ENCODE results near the gene PLCL2.

Gene PLCL2

DNA sequence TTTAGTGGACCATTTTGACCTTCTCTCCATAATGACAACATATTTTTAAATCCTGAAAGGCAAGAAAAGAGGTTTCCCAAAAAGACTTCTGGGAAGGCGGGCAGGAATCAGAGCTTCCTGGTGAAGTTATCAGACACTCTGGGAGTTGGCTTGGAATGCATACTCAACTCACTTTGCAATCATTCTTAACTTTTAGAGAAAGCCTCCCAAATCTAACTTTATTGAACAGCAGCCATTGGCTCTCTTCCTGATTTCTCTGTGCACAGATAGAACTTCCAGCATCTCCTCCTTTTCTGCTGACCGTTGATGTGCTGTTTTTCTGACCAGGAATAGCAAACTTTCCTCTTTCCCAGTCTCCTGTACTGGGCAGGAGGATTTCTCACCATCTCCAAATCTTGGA is 44.6 kb downstream of the PLCL2 start:
- Histone ChIP-seq H3K36me3 (ENCODE audit: control insufficient read depth in 1 of 2, insufficient read depth in 2 of 2, low read length in 2 of 2) (no peaks in the 10 kb centered on the region), H3K9ac (ENCODE audit: low read depth in 1 of 2, low read length in 2 of 2) (no peak overlapping the region), H3K9me3 (ENCODE audit: control insufficient read depth in 1 of 2, low read length in 2 of 2) (no peaks in the 10 kb centered on the region), H3K4me3 (ENCODE audit: low read depth in 1 of 2, low read length in 2 of 2) (no peak overlapping the region), H3K27me3 (ENCODE audit: control insufficient read depth in 1 of 2, insufficient read depth in 2 of 2, low read length in 2 of 2) (no peaks in the 10 kb centered on the region), H3K4me1 (ENCODE audit: control insufficient read depth in 1 of 2, insufficient read depth in 2 of 2, low read length in 2 of 2) (peaks cover 0 to 7% of the 10 kb centered on the region in 2 donors), H3K27ac (ENCODE audit: low read depth, low read length) (no peak overlapping the region)

DNA sequence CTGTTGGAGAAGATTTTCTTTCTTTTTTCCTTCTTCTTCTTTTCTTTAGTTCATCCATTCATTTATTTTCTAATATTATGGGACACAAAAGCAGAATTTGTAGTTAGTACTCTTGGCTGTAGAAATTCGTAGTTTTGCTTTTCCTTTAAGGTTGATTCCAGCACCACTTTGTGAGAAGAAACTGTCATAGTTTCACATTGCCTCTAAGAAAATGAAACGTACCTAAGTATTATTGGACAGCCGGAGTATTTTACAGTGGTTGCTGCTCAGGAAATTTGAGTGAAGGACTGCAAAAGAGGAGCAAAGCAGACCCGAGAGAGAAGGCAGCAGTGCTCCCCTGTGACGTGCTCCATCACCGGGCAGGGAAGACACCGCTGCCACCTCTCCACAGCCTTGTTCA is 48.1 kb downstream of the PLCL2 start:
- peaks cover 0 to 7% of the 10 kb centered on the region in 2 donors for H3K4me1 ChIP-seq (ENCODE audit: control insufficient read depth in 1 of 2, insufficient read depth in 2 of 2, low read length in 2 of 2)
- H3K27ac ChIP-seq (ENCODE audit: low read depth, low read length), result no peak overlapping the region
- H3K9ac ChIP-seq (ENCODE audit: low read depth in 1 of 2, low read length in 2 of 2), result no peak overlapping the region
- H3K36me3 ChIP-seq (ENCODE audit: control insufficient read depth in 1 of 2, insufficient read depth in 2 of 2, low read length in 2 of 2), result no peaks in the 10 kb centered on the region
- H3K9me3 ChIP-seq (ENCODE audit: control insufficient read depth in 1 of 2, low read length in 2 of 2), result no peaks in the 10 kb centered on the region
- no peak overlapping the region for H3K4me3 ChIP-seq (ENCODE audit: low read depth in 1 of 2, low read length in 2 of 2)
- no peaks in the 10 kb centered on the region for H3K27me3 ChIP-seq (ENCODE audit: control insufficient read depth in 1 of 2, insufficient read depth in 2 of 2, low read length in 2 of 2)

DNA sequence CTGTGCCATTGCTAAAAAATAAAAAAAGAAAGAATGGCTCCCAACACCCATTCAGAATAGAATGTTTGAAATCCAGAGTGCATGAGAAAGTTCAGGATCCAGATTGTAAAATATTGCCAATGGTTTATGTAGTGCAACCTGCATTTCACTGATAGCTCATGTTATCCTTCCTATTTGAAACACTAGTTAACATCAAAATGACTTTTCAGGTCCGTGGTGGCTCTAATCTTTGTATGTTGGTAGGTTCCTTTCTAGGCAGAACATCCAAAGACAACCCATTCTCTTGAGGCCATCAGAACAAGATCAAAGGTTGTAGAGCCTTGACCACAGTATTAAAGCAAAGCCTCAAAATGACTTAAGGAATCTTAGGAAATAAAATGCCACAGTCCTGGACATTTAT is 51.0 kb downstream of the PLCL2 start:
- Histone ChIP-seq H3K27me3 (ENCODE audit: control insufficient read depth in 1 of 2, insufficient read depth in 2 of 2, low read length in 2 of 2) (no peaks in the 10 kb centered on the region), H3K9ac (ENCODE audit: low read depth in 1 of 2, low read length in 2 of 2) (no peak overlapping the region), H3K4me1 (ENCODE audit: control insufficient read depth in 1 of 2, insufficient read depth in 2 of 2, low read length in 2 of 2) (peaks cover 0 to 5% of the 10 kb centered on the region in 2 donors), H3K36me3 (ENCODE audit: control insufficient read depth in 1 of 2, insufficient read depth in 2 of 2, low read length in 2 of 2) (no peaks in the 10 kb centered on the region), H3K4me3 (ENCODE audit: low read depth in 1 of 2, low read length in 2 of 2) (no peak overlapping the region), H3K27ac (ENCODE audit: low read depth, low read length) (no peak overlapping the region), H3K9me3 (ENCODE audit: control insufficient read depth in 1 of 2, low read length in 2 of 2) (no peaks in the 10 kb centered on the region)

DNA sequence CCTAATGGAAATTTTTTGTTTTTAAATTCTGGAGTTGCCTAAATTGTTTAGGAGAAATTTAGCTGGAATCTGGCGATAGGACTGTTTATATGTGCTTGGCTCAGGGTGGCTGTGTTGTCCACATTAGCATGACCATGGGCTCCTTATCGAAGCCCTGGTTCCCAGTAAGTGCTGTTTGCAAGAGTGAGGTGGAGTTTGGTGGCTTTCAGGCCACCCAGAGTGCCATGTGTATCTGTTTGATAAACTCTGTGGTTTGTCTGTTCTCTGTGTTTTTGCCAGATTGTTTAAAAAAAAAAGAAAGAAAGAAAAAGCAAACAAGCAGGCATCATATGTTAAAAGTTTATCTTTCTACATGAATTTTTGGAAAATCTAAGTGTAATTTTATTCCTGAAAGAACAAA is 51.5 kb downstream of the PLCL2 start:
- H3K27me3 ChIP-seq (ENCODE audit: control insufficient read depth in 1 of 2, insufficient read depth in 2 of 2, low read length in 2 of 2), result no peaks in the 10 kb centered on the region
- peaks cover 0 to 5% of the 10 kb centered on the region in 2 donors for H3K4me1 ChIP-seq (ENCODE audit: control insufficient read depth in 1 of 2, insufficient read depth in 2 of 2, low read length in 2 of 2)
- no peak overlapping the region for H3K27ac ChIP-seq (ENCODE audit: low read depth, low read length)
- no peak overlapping the region for H3K4me3 ChIP-seq (ENCODE audit: low read depth in 1 of 2, low read length in 2 of 2)
- H3K36me3 ChIP-seq (ENCODE audit: control insufficient read depth in 1 of 2, insufficient read depth in 2 of 2, low read length in 2 of 2), result no peaks in the 10 kb centered on the region
- H3K9ac ChIP-seq (ENCODE audit: low read depth in 1 of 2, low read length in 2 of 2), result no peak overlapping the region
- no peaks in the 10 kb centered on the region for H3K9me3 ChIP-seq (ENCODE audit: control insufficient read depth in 1 of 2, low read length in 2 of 2)

DNA sequence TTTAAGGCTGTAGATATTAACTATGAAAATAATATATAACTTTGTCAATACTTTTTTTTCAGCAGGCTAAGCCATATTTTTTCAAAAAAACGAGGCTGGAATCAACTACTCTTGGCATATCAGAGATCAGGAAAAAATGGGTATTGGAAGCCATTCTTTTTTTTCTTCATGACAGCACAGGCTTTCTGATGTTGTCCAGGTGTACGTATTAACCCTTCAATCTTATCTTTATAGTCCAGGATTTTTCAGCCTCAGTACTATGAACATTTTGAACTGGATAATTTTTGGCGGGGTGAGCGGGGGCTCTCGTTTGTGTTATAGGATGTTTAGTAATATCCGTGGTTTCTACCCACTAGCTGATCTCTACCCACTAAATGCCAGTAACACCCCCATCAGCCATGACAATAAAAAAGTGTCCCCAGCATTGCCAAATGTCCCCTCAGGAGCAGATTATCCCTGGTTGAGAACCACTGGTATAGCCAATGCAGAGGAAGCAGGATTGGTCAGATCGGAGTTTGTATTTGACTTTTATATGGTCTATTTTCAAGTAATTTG is 52.0 kb downstream of the PLCL2 start:
- peaks cover 0 to 5% of the 10 kb centered on the region in 2 donors for H3K4me1 ChIP-seq (ENCODE audit: control insufficient read depth in 1 of 2, insufficient read depth in 2 of 2, low read length in 2 of 2)
- H3K36me3 ChIP-seq (ENCODE audit: control insufficient read depth in 1 of 2, insufficient read depth in 2 of 2, low read length in 2 of 2), result no peaks in the 10 kb centered on the region
- no peak overlapping the region for H3K27ac ChIP-seq (ENCODE audit: low read depth, low read length)
- H3K9me3 ChIP-seq (ENCODE audit: control insufficient read depth in 1 of 2, low read length in 2 of 2), result no peaks in the 10 kb centered on the region
- H3K4me3 ChIP-seq (ENCODE audit: low read depth in 1 of 2, low read length in 2 of 2), result no peak overlapping the region
- no peak overlapping the region for H3K9ac ChIP-seq (ENCODE audit: low read depth in 1 of 2, low read length in 2 of 2)
- no peaks in the 10 kb centered on the region for H3K27me3 ChIP-seq (ENCODE audit: control insufficient read depth in 1 of 2, insufficient read depth in 2 of 2, low read length in 2 of 2)

DNA sequence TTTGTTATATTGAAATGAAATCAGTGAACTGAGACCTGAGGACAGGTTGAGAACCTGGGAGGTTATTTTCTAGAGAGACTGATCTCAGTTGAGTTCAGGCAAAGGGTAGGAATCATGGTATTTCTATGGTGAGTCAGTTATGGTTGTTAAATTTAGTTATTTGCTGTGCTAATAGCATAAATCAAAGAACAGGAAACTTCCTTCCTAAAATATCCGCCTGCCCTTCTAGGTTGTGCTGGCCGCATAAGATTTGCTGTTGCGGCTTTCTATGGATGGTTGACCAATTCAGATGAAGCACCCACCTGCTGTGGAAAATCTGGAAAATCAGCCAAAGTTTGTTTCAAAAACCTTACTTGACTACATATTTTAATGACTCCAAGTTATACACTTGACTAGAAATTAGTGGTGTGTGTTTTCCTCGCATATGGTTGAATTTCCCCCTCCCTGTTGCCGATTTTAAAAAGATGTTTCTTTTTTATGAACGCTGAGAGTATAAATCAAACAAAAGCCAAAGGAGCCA is 52.6 kb downstream of the PLCL2 start:
- H3K27ac ChIP-seq (ENCODE audit: low read depth, low read length), result no peak overlapping the region
- no peaks in the 10 kb centered on the region for H3K36me3 ChIP-seq (ENCODE audit: control insufficient read depth in 1 of 2, insufficient read depth in 2 of 2, low read length in 2 of 2)
- H3K9me3 ChIP-seq (ENCODE audit: control insufficient read depth in 1 of 2, low read length in 2 of 2), result no peaks in the 10 kb centered on the region
- peaks cover 0 to 5% of the 10 kb centered on the region in 2 donors for H3K4me1 ChIP-seq (ENCODE audit: control insufficient read depth in 1 of 2, insufficient read depth in 2 of 2, low read length in 2 of 2)
- no peaks in the 10 kb centered on the region for H3K27me3 ChIP-seq (ENCODE audit: control insufficient read depth in 1 of 2, insufficient read depth in 2 of 2, low read length in 2 of 2)
- H3K4me3 ChIP-seq (ENCODE audit: low read depth in 1 of 2, low read length in 2 of 2), result no peak overlapping the region
- no peak overlapping the region for H3K9ac ChIP-seq (ENCODE audit: low read depth in 1 of 2, low read length in 2 of 2)

DNA sequence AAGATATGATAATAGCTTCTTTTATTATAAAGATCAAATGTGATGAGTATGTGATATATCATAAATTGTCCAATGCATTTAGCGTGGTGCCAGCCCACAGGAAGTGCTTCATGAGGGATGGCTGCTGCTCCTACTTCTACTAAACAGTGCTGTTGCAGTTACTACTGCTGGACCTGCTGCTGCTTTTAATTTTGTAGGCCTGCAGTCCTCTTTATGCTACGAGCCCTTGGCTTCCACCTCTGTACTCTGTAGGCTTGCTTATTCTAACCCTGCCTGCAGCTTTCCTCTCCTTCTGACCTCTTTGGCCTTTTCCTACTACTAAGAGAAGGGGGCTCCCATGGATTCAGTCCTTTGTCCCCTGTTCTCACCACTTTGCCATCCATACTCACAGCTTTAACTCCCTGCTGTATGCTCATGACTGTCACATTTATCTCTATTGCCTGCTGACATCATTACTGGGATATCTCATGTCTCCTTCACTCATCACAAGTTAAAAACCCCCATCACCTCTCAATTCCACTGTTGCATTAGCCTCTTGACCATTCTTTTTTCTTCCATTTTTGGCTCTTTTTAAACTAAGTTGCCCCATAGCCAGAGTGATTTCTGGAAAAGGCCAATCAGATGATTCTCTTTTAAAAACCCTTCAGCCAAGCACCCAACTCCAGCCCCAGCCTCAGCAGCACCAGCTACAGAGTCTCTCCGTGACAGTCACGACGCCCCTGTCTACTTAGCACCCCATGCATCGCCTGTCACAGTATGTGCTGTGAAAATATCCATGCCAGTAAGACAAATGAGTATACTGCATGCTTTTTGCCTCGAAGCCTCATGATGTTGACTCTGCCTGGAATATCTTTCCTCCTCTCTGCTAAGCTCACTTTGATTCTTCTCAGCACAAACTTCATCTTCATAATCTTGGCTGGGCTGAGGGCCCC is 56.3 kb downstream of the PLCL2 start:
- Histone ChIP-seq H3K27ac (ENCODE audit: low read depth, low read length) (no peak overlapping the region), H3K9ac (ENCODE audit: low read depth in 1 of 2, low read length in 2 of 2) (no peak overlapping the region), H3K27me3 (ENCODE audit: control insufficient read depth in 1 of 2, insufficient read depth in 2 of 2, low read length in 2 of 2) (no peaks in the 10 kb centered on the region), H3K4me1 (ENCODE audit: control insufficient read depth in 1 of 2, insufficient read depth in 2 of 2, low read length in 2 of 2) (peaks cover 0 to 12% of the 10 kb centered on the region in 2 donors), H3K9me3 (ENCODE audit: control insufficient read depth in 1 of 2, low read length in 2 of 2) (no peaks in the 10 kb centered on the region), H3K36me3 (ENCODE audit: control insufficient read depth in 1 of 2, insufficient read depth in 2 of 2, low read length in 2 of 2) (no peaks in the 10 kb centered on the region), H3K4me3 (ENCODE audit: low read depth in 1 of 2, low read length in 2 of 2) (no peak overlapping the region)

DNA sequence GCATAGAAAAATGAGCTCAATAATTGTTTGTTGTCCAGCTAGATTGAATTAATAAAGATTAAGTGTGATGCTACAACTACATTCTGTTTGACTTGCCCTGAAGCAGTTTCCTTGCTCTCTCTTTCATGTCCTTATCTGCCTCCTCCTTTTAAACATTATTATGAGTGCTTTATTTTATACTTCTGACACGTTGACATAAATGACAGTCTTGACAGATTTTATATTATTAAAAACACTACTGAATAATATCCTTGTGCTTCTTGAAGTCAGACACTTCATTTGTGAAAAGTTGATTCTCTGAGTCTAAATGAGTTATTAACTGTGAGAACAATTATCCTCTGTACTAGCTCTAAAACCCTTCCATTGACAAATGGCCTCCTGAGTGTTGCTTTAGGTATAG is 58.2 kb downstream of the PLCL2 start:
- H3K4me1 ChIP-seq (ENCODE audit: control insufficient read depth in 1 of 2, insufficient read depth in 2 of 2, low read length in 2 of 2), result peaks cover 0 to 12% of the 10 kb centered on the region in 2 donors
- H3K9ac ChIP-seq (ENCODE audit: low read depth in 1 of 2, low read length in 2 of 2), result no peak overlapping the region
- no peak overlapping the region for H3K27ac ChIP-seq (ENCODE audit: low read depth, low read length)
- no peaks in the 10 kb centered on the region for H3K36me3 ChIP-seq (ENCODE audit: control insufficient read depth in 1 of 2, insufficient read depth in 2 of 2, low read length in 2 of 2)
- no peaks in the 10 kb centered on the region for H3K9me3 ChIP-seq (ENCODE audit: control insufficient read depth in 1 of 2, low read length in 2 of 2)
- H3K4me3 ChIP-seq (ENCODE audit: low read depth in 1 of 2, low read length in 2 of 2), result no peak overlapping the region
- no peaks in the 10 kb centered on the region for H3K27me3 ChIP-seq (ENCODE audit: control insufficient read depth in 1 of 2, insufficient read depth in 2 of 2, low read length in 2 of 2)

DNA sequence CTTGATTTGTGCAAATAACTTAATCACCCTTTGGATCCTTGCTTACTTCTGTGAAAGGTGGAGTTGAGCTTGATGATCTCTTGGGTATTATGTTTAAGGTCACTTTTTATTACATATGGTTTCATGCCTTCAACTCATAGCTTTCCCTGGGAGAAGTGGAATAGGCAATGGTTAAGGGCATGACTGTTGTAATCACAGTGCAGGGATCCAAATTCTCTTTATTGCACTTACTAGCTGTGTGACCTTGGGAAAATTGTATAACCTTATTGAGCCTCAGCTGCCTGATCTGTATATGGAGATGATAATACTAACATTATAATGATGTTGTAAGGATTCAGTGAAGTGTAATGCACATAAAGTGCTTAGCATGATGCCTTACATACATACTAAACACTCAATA is 59.1 kb downstream of the PLCL2 start:
- H3K4me3 ChIP-seq (ENCODE audit: low read depth in 1 of 2, low read length in 2 of 2), result no peak overlapping the region
- H3K9me3 ChIP-seq (ENCODE audit: control insufficient read depth in 1 of 2, low read length in 2 of 2), result no peaks in the 10 kb centered on the region
- no peak overlapping the region for H3K9ac ChIP-seq (ENCODE audit: low read depth in 1 of 2, low read length in 2 of 2)
- H3K27ac ChIP-seq (ENCODE audit: low read depth, low read length), result no peak overlapping the region
- H3K4me1 ChIP-seq (ENCODE audit: control insufficient read depth in 1 of 2, insufficient read depth in 2 of 2, low read length in 2 of 2), result peaks cover 0 to 7% of the 10 kb centered on the region in 2 donors
- no peaks in the 10 kb centered on the region for H3K36me3 ChIP-seq (ENCODE audit: control insufficient read depth in 1 of 2, insufficient read depth in 2 of 2, low read length in 2 of 2)
- no peaks in the 10 kb centered on the region for H3K27me3 ChIP-seq (ENCODE audit: control insufficient read depth in 1 of 2, insufficient read depth in 2 of 2, low read length in 2 of 2)

DNA sequence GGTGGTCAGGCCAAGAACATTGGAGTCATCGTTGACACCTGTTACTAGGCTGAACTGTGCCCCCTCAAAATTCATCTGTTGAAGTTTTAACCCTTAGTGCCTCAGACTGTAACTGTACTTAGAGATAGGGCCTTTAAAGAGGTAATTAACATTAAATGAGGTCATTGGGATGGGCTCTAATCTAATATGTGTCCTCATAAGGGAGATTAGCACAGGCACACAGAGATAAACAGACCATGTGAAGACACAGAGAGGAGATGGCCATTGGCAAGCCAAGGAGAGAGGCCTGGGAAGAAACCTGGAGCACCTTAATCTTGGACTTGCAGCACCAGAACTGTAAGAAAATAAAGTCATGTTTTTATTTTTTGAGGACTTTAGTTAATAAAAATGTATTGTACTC is 59.6 kb downstream of the PLCL2 start:
- H3K27ac ChIP-seq (ENCODE audit: low read depth, low read length), result no peak overlapping the region
- H3K36me3 ChIP-seq (ENCODE audit: control insufficient read depth in 1 of 2, insufficient read depth in 2 of 2, low read length in 2 of 2), result no peaks in the 10 kb centered on the region
- H3K4me1 ChIP-seq (ENCODE audit: control insufficient read depth in 1 of 2, insufficient read depth in 2 of 2, low read length in 2 of 2), result peaks cover 0 to 7% of the 10 kb centered on the region in 2 donors
- H3K27me3 ChIP-seq (ENCODE audit: control insufficient read depth in 1 of 2, insufficient read depth in 2 of 2, low read length in 2 of 2), result no peaks in the 10 kb centered on the region
- H3K4me3 ChIP-seq (ENCODE audit: low read depth in 1 of 2, low read length in 2 of 2), result no peak overlapping the region
- H3K9me3 ChIP-seq (ENCODE audit: control insufficient read depth in 1 of 2, low read length in 2 of 2), result no peaks in the 10 kb centered on the region
- H3K9ac ChIP-seq (ENCODE audit: low read depth in 1 of 2, low read length in 2 of 2), result no peak overlapping the region
